Myocyte (in vitro differentiated cells): ENCODE measurements around the gene MAP2K6. TPM values are rescaled to one million over a fixed set of nuclear protein-coding genes. Genes with fewer than 3 reads are reported as not detected.
A peak's percentile ranks its signal among the peaks of the same experiment; 100 is the strongest.

Source experiments
- DNase-seq: peaks from one replicate; pipeline ENCODE4 v3.0.0-alpha.2; 2012; ENCODE audit warnings: low read depth
- total RNA-seq: library from RNA; depleted of rRNA; stranded (reverse); fragments of >200 nt; gene quantifications from 2 replicates; pipeline ENCODE4 v1.2.3, GENCODE V29; 2014

MAP2K6 gene
- total RNA-seq, 1 donor from 2014 or later = 0.16 TPM

- no peak for DNase-seq
Observed at GRCh38 chr17:69528035-69528434, 113.5 kb downstream of the MAP2K6 start.

GRCh38 chr17:69533481-69534234 lies 119.2 kb downstream of the MAP2K6 start:
- no peak for DNase-seq

GRCh38 chr17:69534235-69534621 lies 119.7 kb downstream of the MAP2K6 start:
- DNase-seq = no peak

- DNase-seq = no peak
Observed at GRCh38 chr17:69535016-69535570, 120.6 kb downstream of the MAP2K6 start.

GRCh38 chr17:69538795-69539194 lies 124.3 kb downstream of the MAP2K6 start:
- no peak for DNase-seq

GRCh38 chr17:69539274-69539673 lies 124.8 kb downstream of the MAP2K6 start:
- DNase-seq = no peak

GRCh38 chr17:69539781-69540319 lies 125.4 kb downstream of the MAP2K6 start:
- peak; percentile 14 for DNase-seq

GRCh38 chr17:69540356-69540755 lies 125.9 kb downstream of the MAP2K6 start:
- DNase-seq = no peak

GRCh38 chr17:69547230-69547629 lies 132.7 kb downstream of the MAP2K6 start:
- DNase-seq = no peak

GRCh38 chr17:69547947-69548346 lies 133.4 kb downstream of the MAP2K6 start:
- DNase-seq = no peak

- DNase-seq = no peak
Observed at GRCh38 chr17:69551212-69552010, 136.9 kb downstream of the MAP2K6 start.

- DNase-seq = no peak
Observed at GRCh38 chr17:69552986-69553667, 138.6 kb downstream of the MAP2K6 start.

GRCh38 chr17:69555056-69555455 lies 140.6 kb downstream of the MAP2K6 start:
- no peak for DNase-seq

- no peak for DNase-seq
Observed at GRCh38 chr17:69557339-69557738, 142.8 kb downstream of the MAP2K6 start.

- no peak for DNase-seq
Observed at GRCh38 chr17:69558796-69559195, 144.3 kb downstream of the MAP2K6 start.

- peak; percentile 68 for DNase-seq
Observed at GRCh38 chr17:69560987-69561441, 146.5 kb downstream of the MAP2K6 start.

- DNase-seq = no peak
Observed at GRCh38 chr17:69561462-69561861, 147.0 kb downstream of the MAP2K6 start.

GRCh38 chr17:69565447-69565846 lies 150.9 kb downstream of the MAP2K6 start:
- DNase-seq = no peak

GRCh38 chr17:69567130-69567529 lies 152.6 kb downstream of the MAP2K6 start:
- DNase-seq = peak; percentile 53

- DNase-seq = no peak
Observed at GRCh38 chr17:69572747-69573146, 158.2 kb downstream of the MAP2K6 start.

GRCh38 chr17:69573396-69573795 lies 158.9 kb downstream of the MAP2K6 start:
- no peak for DNase-seq
